Type B pancreatic cell (in vitro differentiated cells): ENCODE measurements around the gene ZDHHC8. TPM values are rescaled to one million over a fixed set of nuclear protein-coding genes. Genes with fewer than 3 reads are reported as not detected.

Experiments
- DNase-seq: peaks from one replicate; pipeline ENCODE4 v3.0.0; 2021; ENCODE audit warnings: mixed read lengths; ENCODE audit not compliant: unreplicated experiment; ENCODE audit errors: extremely low spot score
- H3K27ac Mint-ChIP-seq: 2 replicates; pipeline ENCODE4 v1.8.0; 2021; ENCODE audit warnings: mild to moderate bottlenecking, mixed read lengths
- H3K27me3 Mint-ChIP-seq: 2 replicates; pipeline ENCODE4 v1.8.0; 2021; ENCODE audit warnings: mixed read lengths
- H3K36me3 Mint-ChIP-seq: 2 replicates; pipeline ENCODE4 v1.8.0; 2021; ENCODE audit warnings: mixed read lengths
- H3K4me1 Mint-ChIP-seq: one replicate; pipeline ENCODE4 v1.8.0; 2021; ENCODE audit warnings: mixed read lengths; ENCODE audit not compliant: unreplicated experiment
- H3K4me3 Mint-ChIP-seq: 2 replicates; pipeline ENCODE4 v1.8.0; 2021; ENCODE audit warnings: mild to moderate bottlenecking, mixed read lengths
- H3K9me3 Mint-ChIP-seq: 2 replicates; pipeline ENCODE4 v1.8.0; 2021; ENCODE audit warnings: mixed read lengths
- total RNA-seq: library from RNA; stranded (reverse); gene quantifications from 2 replicates; pipeline ENCODE4 v1.2.1, GENCODE V29; 2021; ENCODE audit warnings: low replicate concordance
- TF ChIP-seq, protein P1 (sequence below): fragments of 200-600 bp; sonication (generic); conservative IDR thresholded peaks from 2 replicates; pipeline ENCODE4 v1.5.0; 2021; ENCODE audit warnings: antibody characterized with exemption, mild to moderate bottlenecking

ZDHHC8 gene
- total RNA-seq, 1 donor from 2014 or later: 73.6 TPM

DNA sequence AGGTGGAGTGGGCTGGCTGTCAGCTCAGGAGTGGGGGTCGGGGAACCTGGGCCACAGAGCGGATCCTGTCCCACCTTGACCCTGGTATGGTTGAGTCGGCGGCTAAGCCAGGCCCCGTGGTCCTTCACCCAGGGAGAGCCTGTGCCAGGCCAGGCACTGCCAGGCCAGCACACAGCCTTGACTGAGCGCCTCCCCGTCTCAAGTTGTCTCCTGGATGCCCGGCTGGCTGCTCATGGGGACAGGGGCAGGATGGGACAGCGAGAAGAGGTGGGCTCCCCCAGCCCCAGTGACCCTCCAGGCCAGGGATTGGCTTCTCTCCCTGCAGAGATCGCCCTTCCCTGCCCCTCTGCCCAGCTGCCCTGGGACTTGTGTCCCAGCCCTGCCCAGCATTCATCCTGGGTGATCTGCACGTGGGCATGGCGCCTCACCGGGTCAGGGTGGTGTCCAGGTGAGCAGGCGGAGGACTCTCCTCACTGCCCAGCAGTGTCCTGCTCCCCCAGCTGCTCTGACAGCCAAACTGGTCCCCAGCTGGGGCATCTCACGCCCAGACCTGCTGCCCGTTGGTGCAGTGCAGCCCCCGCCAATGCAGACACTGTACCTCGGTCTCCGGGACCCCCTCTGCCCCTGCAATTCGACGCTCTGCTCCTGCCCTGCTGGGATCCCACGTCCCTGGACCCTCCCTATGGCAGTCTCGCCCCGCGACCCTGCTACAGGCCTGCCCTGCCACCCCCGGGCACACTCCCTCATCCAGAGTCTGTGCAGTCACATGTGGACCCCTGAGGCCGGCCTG is 48.0 kb downstream of the ZDHHC8 start:
- H3K4me1 Mint-ChIP-seq: peaks cover 9% of the 10 kb centered on the region
- no peak overlapping the region for H3K27ac Mint-ChIP-seq
- H3K36me3 Mint-ChIP-seq: no peaks in the 10 kb centered on the region
- H3K9me3 Mint-ChIP-seq: no peaks in the 10 kb centered on the region
- H3K27me3 Mint-ChIP-seq: no peaks in the 10 kb centered on the region
- no peak overlapping the region for H3K4me3 Mint-ChIP-seq
- TF ChIP-seq, protein P1, sequence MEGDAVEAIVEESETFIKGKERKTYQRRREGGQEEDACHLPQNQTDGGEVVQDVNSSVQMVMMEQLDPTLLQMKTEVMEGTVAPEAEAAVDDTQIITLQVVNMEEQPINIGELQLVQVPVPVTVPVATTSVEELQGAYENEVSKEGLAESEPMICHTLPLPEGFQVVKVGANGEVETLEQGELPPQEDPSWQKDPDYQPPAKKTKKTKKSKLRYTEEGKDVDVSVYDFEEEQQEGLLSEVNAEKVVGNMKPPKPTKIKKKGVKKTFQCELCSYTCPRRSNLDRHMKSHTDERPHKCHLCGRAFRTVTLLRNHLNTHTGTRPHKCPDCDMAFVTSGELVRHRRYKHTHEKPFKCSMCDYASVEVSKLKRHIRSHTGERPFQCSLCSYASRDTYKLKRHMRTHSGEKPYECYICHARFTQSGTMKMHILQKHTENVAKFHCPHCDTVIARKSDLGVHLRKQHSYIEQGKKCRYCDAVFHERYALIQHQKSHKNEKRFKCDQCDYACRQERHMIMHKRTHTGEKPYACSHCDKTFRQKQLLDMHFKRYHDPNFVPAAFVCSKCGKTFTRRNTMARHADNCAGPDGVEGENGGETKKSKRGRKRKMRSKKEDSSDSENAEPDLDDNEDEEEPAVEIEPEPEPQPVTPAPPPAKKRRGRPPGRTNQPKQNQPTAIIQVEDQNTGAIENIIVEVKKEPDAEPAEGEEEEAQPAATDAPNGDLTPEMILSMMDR: no peak
- DNase-seq: no peak

DNA sequence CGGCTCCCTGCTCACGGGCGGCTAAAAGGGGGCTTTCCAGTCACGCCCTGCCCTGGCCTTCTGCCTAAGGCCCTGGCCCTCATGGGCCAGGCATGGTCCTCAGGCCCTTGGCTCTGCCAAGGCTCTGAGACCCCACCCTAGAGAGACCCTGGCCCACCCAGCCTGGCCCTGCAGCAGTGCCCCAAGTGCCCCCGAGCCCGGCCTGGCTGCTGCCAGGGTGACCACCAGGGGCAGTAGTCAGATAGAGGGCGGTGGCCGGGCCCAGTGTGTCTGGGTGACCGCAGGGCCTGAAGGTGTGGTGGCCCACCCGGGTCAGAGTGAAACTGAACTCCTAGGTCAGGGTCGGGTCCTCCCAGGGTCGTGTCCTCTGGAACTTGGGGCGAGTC is 48.6 kb downstream of the ZDHHC8 start:
- TF ChIP-seq, protein P1: peak; percentile 61
- Mint-ChIP-seq H3K4me3 (no peak overlapping the region), H3K9me3 (no peaks in the 10 kb centered on the region), H3K36me3 (no peaks in the 10 kb centered on the region), H3K27ac (no peak overlapping the region), H3K4me1 (peaks cover 9% of the 10 kb centered on the region), H3K27me3 (no peaks in the 10 kb centered on the region)
- no peak for DNase-seq

GRCh38 chr22:20180640-20181039 is 49.0 kb downstream of the ZDHHC8 start:
- Mint-ChIP-seq H3K4me1 (peaks cover 5% of the 10 kb centered on the region), H3K9me3 (no peaks in the 10 kb centered on the region), H3K4me3 (no peak overlapping the region), H3K27ac (no peak overlapping the region), H3K27me3 (peaks cover under 1% of the 10 kb centered on the region), H3K36me3 (no peaks in the 10 kb centered on the region)
- no peak for DNase-seq
- TF ChIP-seq, protein P1: peak; percentile 11

DNA sequence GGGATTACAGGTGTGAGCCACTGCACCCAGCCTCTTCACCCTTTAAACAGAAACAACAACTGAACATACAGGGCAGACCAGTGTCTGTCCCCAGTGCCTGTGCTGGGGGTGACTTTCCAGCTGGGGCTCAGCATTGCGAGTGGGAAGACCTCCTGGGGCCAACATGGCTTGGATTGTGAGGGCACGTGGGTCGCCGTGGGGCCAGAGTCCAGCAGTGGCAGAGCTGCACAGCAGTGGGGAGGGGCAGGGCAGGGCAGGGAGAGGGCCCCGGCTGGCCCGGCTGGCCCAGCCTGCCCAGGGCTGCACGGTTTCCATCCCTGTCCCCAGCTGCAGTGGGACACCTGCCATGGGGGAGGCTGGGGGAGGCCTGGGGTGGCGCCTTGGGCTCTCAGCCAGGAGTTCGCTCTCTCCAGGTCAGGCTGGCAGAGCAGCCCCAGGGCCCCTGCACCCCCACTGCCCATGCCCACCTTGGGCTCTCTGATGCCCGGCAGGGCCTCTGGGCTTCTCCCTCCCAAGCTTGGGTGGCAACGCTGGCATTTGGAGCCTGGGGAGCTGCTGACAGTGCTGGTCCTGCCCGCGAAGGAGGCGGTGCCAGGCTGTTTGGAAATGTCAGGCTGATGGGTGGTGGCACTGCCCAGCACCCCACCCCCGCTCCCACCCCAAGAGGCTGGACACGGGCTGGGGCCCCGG is 49.7 kb downstream of the ZDHHC8 start:
- Mint-ChIP-seq H3K36me3 (no peaks in the 10 kb centered on the region), H3K27me3 (peaks cover 6% of the 10 kb centered on the region), H3K9me3 (no peaks in the 10 kb centered on the region), H3K4me3 (no peak overlapping the region), H3K27ac (no peak overlapping the region), H3K4me1 (peaks cover 5% of the 10 kb centered on the region)
- no peak for DNase-seq
- TF ChIP-seq, protein P1: no peak

GRCh38 chr22:20181884-20182236 is 50.3 kb downstream of the ZDHHC8 start:
- no peak for DNase-seq
- TF ChIP-seq, protein P1: no peak
- no peak overlapping the region for H3K27ac Mint-ChIP-seq

More at GRCh38 chr22:20181884-20182236, 50.3 kb downstream of the ZDHHC8 start:
- no peaks in the 10 kb centered on the region for H3K9me3 Mint-ChIP-seq
- no peaks in the 10 kb centered on the region for H3K36me3 Mint-ChIP-seq
- H3K4me3 Mint-ChIP-seq: no peak overlapping the region
- H3K4me1 Mint-ChIP-seq: peaks cover 5% of the 10 kb centered on the region
- H3K27me3 Mint-ChIP-seq: peaks cover 6% of the 10 kb centered on the region
